K562 (cell line): Measurements from ENCODE around the gene ZNF273. TPM values are rescaled to one million over a fixed set of nuclear protein-coding genes. Genes with fewer than 3 reads are reported as not detected.

ENCODE experiments used
- ATAC-seq: fragments of 200-7000 bp; cut with Tn5 transposase; 3 replicates; pipeline ENCODE4 v1.9.1; 2020; ENCODE audit warnings: moderate library complexity
- BruUV-seq: library from RNA; stranded (reverse); fragments of 400-500 nt; replicated peaks from 2 replicates; lab custom pipeline; 2021; lab: Mats Ljungman, UMichigan
- CTCF ChIA-PET: fragments of 300-600 bp; formaldehyde crosslinking; extraction: SDS; loops from one replicate; lab custom pipeline; 2021; ENCODE audit warnings: low intra/inter-chr PET ratio; lab: Yijun Ruan, JAX
- POLR2A ChIA-PET: fragments of 300-600, 350-650 bp; sonication (Branson Sonifier 250); formaldehyde crosslinking; extraction: SDS; loops from one replicate; lab custom pipeline; 2021; ENCODE audit warnings: antibody characterized with exemption, inconsistent platforms; lab: Yijun Ruan, JAX
- DNase-seq, 4 experiments: peaks; one replicate each; pipeline versions ENCODE4 v3.0.0 to v3.0.0-alpha.2; 2011 to 2018; ENCODE audit warnings: low spot score in 3 of 4, mixed read lengths in 3 of 4; ENCODE audit errors: extremely low read depth in 1 of 4
- FAIRE-seq: peaks from 2 replicates; lab custom pipeline; 2011; peaks lifted over from hg19 to GRCh38; lab: Jason Lieb, UNC
- H2AFZ ChIP-seq: 2 replicates; pipeline ENCODE4 v1.6.0; 2011; ENCODE audit warnings: low read depth, low read length, control low read depth, inconsistent platforms
- H3K27ac ChIP-seq: fragments of 200-600 bp; 3 replicates; pipeline ENCODE4 v1.8.0; 2011; ENCODE audit warnings: low read depth, mild to moderate bottlenecking, control low read depth, inconsistent platforms, low read length, moderate library complexity, mixed read lengths; ENCODE audit errors: extremely low read depth
- H3K27me3 ChIP-seq, 2 experiments: fragments of 300-600 bp in 1 of 2; 2 replicates in 1 of 2; 3 replicates in 1 of 2; pipeline versions ENCODE4 v1.6.0 to v1.8.0; 2011; ENCODE audit warnings: inconsistent platforms in 2 of 2, low read length in 2 of 2, mild to moderate bottlenecking in 1 of 2, mixed read lengths in 1 of 2, moderate library complexity in 1 of 2; ENCODE audit not compliant: control insufficient read depth in 2 of 2, insufficient read depth in 2 of 2
- H3K36me3 ChIP-seq: fragments of 300-600 bp; 3 replicates; pipeline ENCODE4 v1.8.0; 2011; ENCODE audit warnings: mild to moderate bottlenecking, low read length, inconsistent platforms; ENCODE audit not compliant: control insufficient read depth, insufficient read depth
- H3K4me1 ChIP-seq, 2 experiments: fragments of 200-600 bp in 1 of 2; replicated peaks in 1 of 2; 2 replicates in 1 of 2; 3 replicates in 1 of 2; pipeline versions ENCODE4 v1.5.1 to v1.8.0; 2011; ENCODE audit warnings: inconsistent platforms in 2 of 2, low read length in 2 of 2, mild to moderate bottlenecking in 1 of 2, mixed read lengths in 1 of 2, moderate library complexity in 1 of 2; ENCODE audit not compliant: control insufficient read depth in 2 of 2, insufficient read depth in 2 of 2
- H3K4me2 ChIP-seq: 2 replicates; pipeline ENCODE4 v1.6.1; 2011; ENCODE audit warnings: low read length, control low read depth, inconsistent platforms, mixed read lengths; ENCODE audit not compliant: insufficient read depth
- H3K4me3 ChIP-seq: fragments of 200-600 bp; sonication (generic), shearing (Covaris generic); 2 replicates; pipeline ENCODE4 v1.5.1; 2016; ENCODE audit warnings: control low read depth, inconsistent platforms
- H3K79me2 ChIP-seq: fragments of 200-600 bp; 3 replicates; pipeline ENCODE4 v1.8.0; 2011; ENCODE audit warnings: low read length, inconsistent platforms; ENCODE audit not compliant: control insufficient read depth, insufficient read depth
- H3K9ac ChIP-seq, 2 experiments: 2 replicates each; pipeline versions ENCODE4 v1.6.0 to v1.6.1; 2011; ENCODE audit warnings: low read depth in 2 of 2, low read length in 2 of 2, control low read depth in 1 of 2, inconsistent platforms in 1 of 2, mild to moderate bottlenecking in 1 of 2, mixed read lengths in 1 of 2; ENCODE audit not compliant: insufficient read depth in 1 of 2
- H3K9me1 ChIP-seq: one replicate; pipeline ENCODE4 v1.6.0; 2011; ENCODE audit warnings: inconsistent platforms, mild to moderate bottlenecking, low read length, moderate library complexity; ENCODE audit not compliant: control insufficient read depth, insufficient read depth
- H3K9me3 ChIP-seq: replicated peaks from 2 replicates; pipeline ENCODE4 v1.5.1; 2011; ENCODE audit warnings: low read depth, low read length, inconsistent platforms; ENCODE audit not compliant: control insufficient read depth, insufficient read depth
- H4K20me1 ChIP-seq: replicated peaks from 2 replicates; pipeline ENCODE4 v1.6.1; 2011; ENCODE audit warnings: low read length, inconsistent platforms, mixed read lengths; ENCODE audit not compliant: control insufficient read depth, insufficient read depth
- ARID3A ChIP-seq: IDR thresholded peaks from 2 replicates; pipeline ENCODE4 v1.6.1; 2012; ENCODE audit warnings: low read depth, low read length, improper control_type of control experiment, borderline replicate concordance
- CHD4 ChIP-seq: fragments of 200-600 bp; sonication (generic); IDR thresholded peaks from 3 replicates; pipeline ENCODE4 v1.6.1; 2012; ENCODE audit warnings: low read depth, mild to moderate bottlenecking, mixed read lengths, low read length, inconsistent platforms; ENCODE audit not compliant: insufficient read depth, insufficient replicate concordance, poor library complexity, severe bottlenecking
- ETV5 ChIP-seq: sonication (generic); formaldehyde crosslinking; IDR thresholded peaks from 2 replicates; pipeline ENCODE4 v1.4.0; 2020; ENCODE audit warnings: low read depth, mild to moderate bottlenecking, missing genetic modification reagents
- FUS ChIP-seq: fragments of 200-400 bp; formaldehyde crosslinking; optimal IDR thresholded peaks from 2 replicates; pipeline ENCODE3; 2017; ENCODE audit warnings: low read depth, low read length
- GABPB1 ChIP-seq: sonication (generic); formaldehyde crosslinking; IDR thresholded peaks from 2 replicates; pipeline ENCODE4 v1.8.0; 2022; ENCODE audit warnings: mild to moderate bottlenecking, missing genetic modification reagents
- GATAD2A ChIP-seq: fragments of 450-650 bp; IDR thresholded peaks from 2 replicates; pipeline ENCODE4 v1.6.1; 2017
- KDM4B ChIP-seq, 2 experiments: fragments of 450-650 bp in 1 of 2; sonication (generic) in 1 of 2; IDR thresholded peaks; 2 replicates each; pipeline ENCODE4 v1.6.1; 2016 to 2017; ENCODE audit warnings: borderline replicate concordance in 2 of 2, antibody characterized with exemption in 1 of 2, low read depth in 1 of 2, mild to moderate bottlenecking in 1 of 2
- NCOA6 ChIP-seq: fragments of 450-650 bp; IDR thresholded peaks from 2 replicates; pipeline ENCODE4 v1.6.1; 2017; ENCODE audit warnings: mild to moderate bottlenecking
- RBM17 ChIP-seq: fragments of 200-400 bp; formaldehyde crosslinking; IDR thresholded peaks from 2 replicates; pipeline ENCODE4 v1.6.1; 2017; ENCODE audit warnings: low read depth, mild to moderate bottlenecking, low read length, borderline replicate concordance
- SRSF3 ChIP-seq: fragments of 200-400 bp; formaldehyde crosslinking; IDR thresholded peaks from 2 replicates; pipeline ENCODE4 v1.6.1; 2016; ENCODE audit warnings: mild to moderate bottlenecking, low read length, moderate library complexity; ENCODE audit not compliant: insufficient read depth
- ZNF217 ChIP-seq: sonication (generic); formaldehyde crosslinking; IDR thresholded peaks from 2 replicates; pipeline ENCODE4 v1.8.0; 2022; ENCODE audit warnings: mild to moderate bottlenecking, missing genetic modification reagents
- ZNF780A ChIP-seq: fragments of 250-450 bp; sonication (Bioruptor Pico); IDR thresholded peaks from 2 replicates; pipeline ENCODE4 v1.5.0; 2021; ENCODE audit warnings: mild to moderate bottlenecking
- WGBS: fragments of 100-300 bp; shearing (Covaris generic); methylation state at CpG from one replicate; pipeline ENCODE4 v1.1.6; 2016; ENCODE audit warnings: low coverage, mixed read lengths; ENCODE audit not compliant: insufficient coverage; ENCODE audit errors: missing lambda C conversion rate; 5-methylcytosine and 5-hydroxymethylcytosine counted together
- in situ Hi-C: fragments of 300-500 bp; cut with MboI; formaldehyde crosslinking; loops from 4 replicates; pipeline ENCODE4 v1.15.0; 2018; ENCODE audit warnings: inconsistent platforms, mixed read lengths
- intact Hi-C: fragments of 100-400 bp; cut with micrococcal nuclease; formaldehyde crosslinking; loops from 2 replicates; pipeline ENCODE4 v1.14.2; 2022
- polyA plus RNA-seq, 8 experiments: library from polyadenylated mRNA; depleted of rRNA in 4 of 8; stranded (reverse) in 5 of 8; unstranded in 3 of 8; fragments of >200 nt; fragmentation: Nextera tagmentation in 2 of 8; fragmentation: Illumina TruSeq in 1 of 8; extraction: Ambion mirVana in 2 of 8; extraction: Trizol in 1 of 8; gene quantifications; 2 replicates each; pipeline versions ENCODE4 v1.2.1 to v1.2.3, GENCODE V29; 2011 to 2014; ENCODE audit warnings: inconsistent platforms in 1 of 8, missing spikeins in 1 of 8
- total RNA-seq, 7 experiments: library from RNA; depleted of rRNA in 6 of 7; stranded (reverse); fragments of >200 nt in 6 of 7; fragmentation: Illumina TruSeq in 2 of 7; extraction: Trizol in 2 of 7; gene quantifications; 2 replicates each; pipeline versions ENCODE4 v1.2.1 to v1.2.3, GENCODE V29; 2011 to 2021; ENCODE audit warnings: low replicate concordance in 1 of 7
- TF ChIP-seq, protein P1 (sequence below), 3 experiments: IDR thresholded peaks in 2 of 3; conservative IDR thresholded peaks in 1 of 3; 2 replicates each; pipeline ENCODE4 v1.5.1; 2011 to 2012; ENCODE audit warnings: low read length in 3 of 3, mild to moderate bottlenecking in 3 of 3, control low read depth in 2 of 3, improper control_type of control experiment in 1 of 3, inconsistent platforms in 1 of 3, low read depth in 1 of 3, mixed read lengths in 1 of 3, moderate library complexity in 1 of 3; ENCODE audit not compliant: insufficient read depth in 2 of 3
- TF ChIP-seq, protein P2 (sequence below): fragments of 450-650 bp; formaldehyde crosslinking; IDR thresholded peaks from 2 replicates; pipeline ENCODE4 v1.4.0; 2020; ENCODE audit warnings: mild to moderate bottlenecking, mixed read lengths

ZNF273 gene
- total and polyA plus RNA-seq, 9 of the 15 experiments (the other 6 are each of a cell fraction or from before 2014, with no cell fraction given) = 13.3 to 37.0 (median 20.7) TPM

- TF ChIP-seq ZNF780A (CRISPR knock-in tag) = no peak
- TF ChIP-seq FUS = no peak
- no peak for TF ChIP-seq KDM4B (IDR thresholded peaks at IDR 0.05; ENCODE audit: borderline replicate concordance in 2 of 2, low read depth in 1 of 2)
- no peak for TF ChIP-seq ARID3A
- TF ChIP-seq RBM17 = no peak
- TF ChIP-seq ETV5 (CRISPR knock-in tag) = no peak
Observed at GRCh38 chr7:64886956-64887545, 16.0 kb upstream of the ZNF273 start (continued).

- FAIRE-seq (no peak), ATAC-seq (no peak), DNase-seq (peak in 1 of 4 experiments; percentile 33)
- WGBS = 59% methylated on average over 11 of the region's 13 CpGs
- Histone ChIP-seq H3K9me3 (peaks cover 14% of the 10 kb centered on the region), H3K4me1 (peaks cover 34 to 49% of the 10 kb centered on the region in 2 experiments; a peak in 4 of 5 replicates), H3K27me3 (no peaks in the 10 kb centered on the region), H3K79me2 (no peaks in the 10 kb centered on the region), H3K4me2 (no peak overlapping the region), H3K9me1 (no peaks in the 10 kb centered on the region), H3K9ac (no peak overlapping the region), H3K27ac (no peak overlapping the region), H3K4me3 (no peak overlapping the region), H2AFZ (peak overlapping the region; percentile 4; the same call in 1 of the 2 replicates), H3K36me3 (no peaks in the 10 kb centered on the region), H4K20me1 (no peaks in the 10 kb centered on the region)
- ChIA-PET CTCF (no interaction called here), POLR2A (no interaction called here)
- BruUV-seq = no TSS peak
- intact Hi-C loops (no loop called here), in situ Hi-C loops (no loop called here)
- TF ChIP-seq GABPB1 (CRISPR knock-in tag) = no peak
- TF ChIP-seq GATAD2A = no peak
- TF ChIP-seq ZNF217 (CRISPR knock-in tag) = no peak
- TF ChIP-seq NCOA6 = no peak
- TF ChIP-seq, protein P1, sequence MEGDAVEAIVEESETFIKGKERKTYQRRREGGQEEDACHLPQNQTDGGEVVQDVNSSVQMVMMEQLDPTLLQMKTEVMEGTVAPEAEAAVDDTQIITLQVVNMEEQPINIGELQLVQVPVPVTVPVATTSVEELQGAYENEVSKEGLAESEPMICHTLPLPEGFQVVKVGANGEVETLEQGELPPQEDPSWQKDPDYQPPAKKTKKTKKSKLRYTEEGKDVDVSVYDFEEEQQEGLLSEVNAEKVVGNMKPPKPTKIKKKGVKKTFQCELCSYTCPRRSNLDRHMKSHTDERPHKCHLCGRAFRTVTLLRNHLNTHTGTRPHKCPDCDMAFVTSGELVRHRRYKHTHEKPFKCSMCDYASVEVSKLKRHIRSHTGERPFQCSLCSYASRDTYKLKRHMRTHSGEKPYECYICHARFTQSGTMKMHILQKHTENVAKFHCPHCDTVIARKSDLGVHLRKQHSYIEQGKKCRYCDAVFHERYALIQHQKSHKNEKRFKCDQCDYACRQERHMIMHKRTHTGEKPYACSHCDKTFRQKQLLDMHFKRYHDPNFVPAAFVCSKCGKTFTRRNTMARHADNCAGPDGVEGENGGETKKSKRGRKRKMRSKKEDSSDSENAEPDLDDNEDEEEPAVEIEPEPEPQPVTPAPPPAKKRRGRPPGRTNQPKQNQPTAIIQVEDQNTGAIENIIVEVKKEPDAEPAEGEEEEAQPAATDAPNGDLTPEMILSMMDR (IDR thresholded peaks at IDR 0.05 in 2 of 3, conservative IDR thresholded peaks at IDR 0.05 in 1 of 3; ENCODE audit: insufficient read depth in 2 of 3, low read depth in 1 of 3, low read length in 3 of 3) = peak; percentile 39 to 47 (median 44); a peak in 5 of 6 replicates
- no peak for TF ChIP-seq SRSF3
- TF ChIP-seq, protein P2, sequence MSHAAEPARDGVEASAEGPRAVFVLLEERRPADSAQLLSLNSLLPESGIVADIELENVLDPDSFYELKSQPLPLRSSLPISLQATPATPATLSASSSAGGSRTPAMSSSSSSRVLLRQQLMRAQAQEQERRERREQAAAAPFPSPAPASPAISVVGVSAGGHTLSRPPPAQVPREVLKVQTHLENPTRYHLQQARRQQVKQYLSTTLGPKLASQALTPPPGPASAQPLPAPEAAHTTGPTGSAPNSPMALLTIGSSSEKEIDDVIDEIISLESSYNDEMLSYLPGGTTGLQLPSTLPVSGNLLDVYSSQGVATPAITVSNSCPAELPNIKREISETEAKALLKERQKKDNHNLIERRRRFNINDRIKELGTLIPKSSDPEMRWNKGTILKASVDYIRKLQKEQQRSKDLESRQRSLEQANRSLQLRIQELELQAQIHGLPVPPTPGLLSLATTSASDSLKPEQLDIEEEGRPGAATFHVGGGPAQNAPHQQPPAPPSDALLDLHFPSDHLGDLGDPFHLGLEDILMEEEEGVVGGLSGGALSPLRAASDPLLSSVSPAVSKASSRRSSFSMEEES = no peak
- no peak for TF ChIP-seq CHD4
Observed at GRCh38 chr7:64887756-64888508, 15.1 kb upstream of the ZNF273 start.
